Mesenchymal stem cell (in vitro differentiated cells and primary cell): ENCODE data around the gene RCAN1.

ENCODE experiments used
- DNase-seq: peaks from one replicate; pipeline ENCODE4 v3.0.0-alpha.2; 2013
- H2AFZ ChIP-seq: one replicate; pipeline ENCODE4 v1.6.1; 2013; ENCODE audit warnings: low read depth, mild to moderate bottlenecking, control low read depth, inconsistent platforms, low read length, moderate library complexity
- H2AK5ac ChIP-seq: 2 replicates; pipeline ENCODE4 v1.6.1; 2013; ENCODE audit warnings: low read length, moderate library complexity, mild to moderate bottlenecking, inconsistent platforms; ENCODE audit not compliant: severe bottlenecking
- H2BK120ac ChIP-seq: one replicate; pipeline ENCODE4 v1.6.1; 2013; ENCODE audit warnings: low read depth, mild to moderate bottlenecking, inconsistent platforms, low read length, moderate library complexity
- H2BK12ac ChIP-seq, 2 experiments: one replicate each; pipeline ENCODE4 v1.6.1; 2013; ENCODE audit warnings: inconsistent platforms in 2 of 2, low read length in 2 of 2, mild to moderate bottlenecking in 2 of 2, moderate library complexity in 2 of 2, control low read depth in 1 of 2
- H2BK15ac ChIP-seq: one replicate; pipeline ENCODE4 v1.6.1; 2013; ENCODE audit warnings: mild to moderate bottlenecking, low read depth, inconsistent platforms; ENCODE audit not compliant: poor library complexity, severe bottlenecking
- H2BK5ac ChIP-seq: 2 replicates; pipeline ENCODE4 v1.6.1; 2013; ENCODE audit warnings: low read depth, mild to moderate bottlenecking, low read length, control low read depth, inconsistent platforms; ENCODE audit not compliant: poor library complexity, severe bottlenecking
- H3K14ac ChIP-seq, 2 experiments: one replicate each; pipeline ENCODE4 v1.6.1; 2013; ENCODE audit warnings: inconsistent platforms in 2 of 2, low read length in 2 of 2, control low read depth in 1 of 2, mild to moderate bottlenecking in 1 of 2, moderate library complexity in 1 of 2
- H3K18ac ChIP-seq, 2 experiments: one replicate each; pipeline ENCODE4 v1.6.1; 2013; ENCODE audit warnings: inconsistent platforms in 2 of 2, low read length in 2 of 2, control low read depth in 1 of 2, low read depth in 1 of 2, mild to moderate bottlenecking in 1 of 2
- H3K23ac ChIP-seq, 2 experiments: one replicate each; pipeline ENCODE4 v1.6.1; 2013; ENCODE audit warnings: inconsistent platforms in 2 of 2, low read length in 2 of 2, mild to moderate bottlenecking in 2 of 2, moderate library complexity in 2 of 2, control low read depth in 1 of 2
- H3K27ac ChIP-seq: 2 replicates; pipeline ENCODE4 v1.5.1; 2013; ENCODE audit warnings: mild to moderate bottlenecking, moderate library complexity, low read length, control low read depth, inconsistent platforms; ENCODE audit not compliant: poor library complexity, severe bottlenecking
- H3K27me3 ChIP-seq, 2 experiments: 2 replicates each; pipeline versions ENCODE4 v1.6.1 to v1.7.0; 2013; ENCODE audit warnings: low read length in 2 of 2, mild to moderate bottlenecking in 2 of 2, moderate library complexity in 2 of 2, control low read depth in 1 of 2, inconsistent platforms in 1 of 2; ENCODE audit not compliant: control insufficient read depth in 1 of 2, insufficient read depth in 1 of 2
- H3K36me3 ChIP-seq, 2 experiments: 2 replicates each; pipeline versions ENCODE4 v1.6.1 to v1.7.0; 2013; ENCODE audit warnings: low read length in 2 of 2, control low read depth in 1 of 2, inconsistent platforms in 1 of 2, low read depth in 1 of 2, mild to moderate bottlenecking in 1 of 2; ENCODE audit not compliant: insufficient read depth in 2 of 2, control insufficient read depth in 1 of 2
- H3K4ac ChIP-seq, 2 experiments: one replicate each; pipeline ENCODE4 v1.6.1; 2013; ENCODE audit warnings: inconsistent platforms in 2 of 2, low read length in 2 of 2, mild to moderate bottlenecking in 2 of 2, moderate library complexity in 2 of 2, control low read depth in 1 of 2, low read depth in 1 of 2
- H3K4me1 ChIP-seq: 2 replicates; pipeline ENCODE4 v1.6.1; 2013; ENCODE audit warnings: low read depth, low read length, control low read depth; ENCODE audit not compliant: control insufficient read depth, insufficient read depth
- H3K4me2 ChIP-seq: 2 replicates; pipeline ENCODE4 v1.6.1; 2013; ENCODE audit warnings: low read length, mild to moderate bottlenecking, inconsistent platforms; ENCODE audit not compliant: poor library complexity, severe bottlenecking
- H3K4me3 ChIP-seq, 2 experiments: 2 replicates each; pipeline versions ENCODE4 v1.5.1 to v1.7.0; 2013; ENCODE audit warnings: low read length in 2 of 2, mild to moderate bottlenecking in 2 of 2, control low read depth in 1 of 2, low read depth in 1 of 2; ENCODE audit not compliant: insufficient read depth in 1 of 2
- H3K79me1 ChIP-seq: replicated peaks from 2 replicates; pipeline ENCODE4 v1.6.1; 2013; ENCODE audit warnings: mild to moderate bottlenecking, control low read depth, low read length, inconsistent platforms; ENCODE audit not compliant: poor library complexity, severe bottlenecking
- H3K9ac ChIP-seq: 2 replicates; pipeline ENCODE4 v1.7.0; 2013; ENCODE audit warnings: mild to moderate bottlenecking, low read length, moderate library complexity
- H3K9me3 ChIP-seq: 2 replicates; pipeline ENCODE4 v1.7.0; 2013; ENCODE audit warnings: mild to moderate bottlenecking, low read length; ENCODE audit not compliant: control insufficient read depth
- H4K8ac ChIP-seq: one replicate; pipeline ENCODE4 v1.6.1; 2013; ENCODE audit warnings: inconsistent platforms, mild to moderate bottlenecking, low read length, moderate library complexity
- H4K91ac ChIP-seq: one replicate; pipeline ENCODE4 v1.6.1; 2013; ENCODE audit warnings: mild to moderate bottlenecking, low read length, inconsistent platforms
- WGBS: methylation state at CpG from one replicate; pipeline ENCODE4 v1.1.7; 2013; ENCODE audit warnings: mixed read lengths; 5-methylcytosine and 5-hydroxymethylcytosine counted together

The RCAN1 gene

GRCh38 chr21:34528131-34528561 is 86.8 kb downstream of the RCAN1 start:
- no peak overlapping the region for H2AFZ ChIP-seq
- no peaks in the 10 kb centered on the region for H3K9me3 ChIP-seq
- H2BK12ac ChIP-seq: peak overlapping the region in 1 of 2 experiments; percentile 75
- no peak overlapping the region for H3K23ac ChIP-seq
- no peaks in the 10 kb centered on the region for H3K27me3 ChIP-seq
- WGBS: 100% methylated on average over 2 of the region's 3 CpGs
- H3K4me3 ChIP-seq: no peak overlapping the region
- H3K4me1 ChIP-seq: peaks cover 11% of the 10 kb centered on the region
- H3K9ac ChIP-seq: peak overlapping the region; percentile 99
- no peak for DNase-seq
- H2BK120ac ChIP-seq: no peak overlapping the region
- H3K18ac ChIP-seq: peak overlapping the region in 1 of 2 experiments; percentile 38
- peaks cover 13% of the 10 kb centered on the region for H3K79me1 ChIP-seq
- no peak overlapping the region for H3K4me2 ChIP-seq
- H3K27ac ChIP-seq: peak overlapping the region; percentile 32
- no peak overlapping the region for H4K91ac ChIP-seq
- H2BK15ac ChIP-seq: no peak overlapping the region
- H2AK5ac ChIP-seq: peak overlapping the region; percentile 98
- peak overlapping the region; percentile 59 for H4K8ac ChIP-seq
- no peak overlapping the region for H3K14ac ChIP-seq
- peak overlapping the region in 1 of 2 experiments; percentile 61 for H3K4ac ChIP-seq
- peaks cover under 1 to 4% of the 10 kb centered on the region in 2 experiments for H3K36me3 ChIP-seq
- peak overlapping the region; percentile 1 for H2BK5ac ChIP-seq

DNA sequence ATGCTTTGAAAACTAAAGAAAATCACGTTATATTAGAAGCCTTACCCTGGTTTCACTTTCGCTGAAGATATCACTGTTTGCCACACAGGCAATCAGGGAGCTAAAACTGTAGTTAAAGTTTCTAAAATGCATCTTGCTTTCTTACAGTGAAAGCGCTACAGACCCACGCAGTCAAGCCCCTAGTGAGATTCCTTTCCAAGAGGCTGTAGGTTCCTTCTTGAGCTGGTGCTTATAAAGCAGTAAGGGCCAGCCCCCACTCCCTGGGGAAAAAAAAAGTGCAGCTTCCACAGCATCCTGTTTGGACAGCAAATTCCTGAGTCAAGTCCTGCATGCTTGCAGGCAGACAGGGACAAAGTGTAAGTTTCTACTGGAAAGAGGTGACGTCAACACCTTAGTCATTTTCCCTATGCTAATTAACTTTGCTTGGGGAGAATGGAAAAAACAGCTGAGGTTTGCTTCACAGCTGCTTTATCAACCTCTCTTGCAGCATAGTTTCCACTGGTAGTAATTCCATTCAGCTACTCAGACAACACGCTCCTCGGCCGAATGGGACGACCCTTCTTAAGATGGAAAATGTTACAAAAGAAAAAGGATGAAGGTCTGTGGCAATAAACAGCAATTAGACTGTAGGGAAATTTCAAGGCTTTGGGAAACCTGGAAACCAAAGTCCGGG is 88.2 kb downstream of the RCAN1 start:
- Histone ChIP-seq H2BK5ac (peak overlapping the region; percentile 53), H4K8ac (no peak overlapping the region)

GRCh38 chr21:34526241-34526617 is 88.7 kb downstream of the RCAN1 start:
- Histone ChIP-seq H3K4me2 (peak overlapping the region; percentile 70), H3K36me3 (peaks cover 19 to 21% of the 10 kb centered on the region in 2 experiments), H3K79me1 (peaks cover 8% of the 10 kb centered on the region), H3K4me1 (peaks cover 17% of the 10 kb centered on the region), H3K27me3 (no peaks in the 10 kb centered on the region), H3K9me3 (no peaks in the 10 kb centered on the region), H2BK5ac (peak overlapping the region; percentile 53), H2BK15ac (no peak overlapping the region), H4K91ac (no peak overlapping the region), H3K27ac (peak overlapping the region; percentile 97), H2BK12ac (no peak overlapping the region), H3K9ac (peak overlapping the region; percentile 99), H3K4me3 (peak overlapping the region in 1 of 2 experiments; percentile 82), H3K14ac (no peak overlapping the region), H3K4ac (no peak overlapping the region), H3K23ac (no peak overlapping the region), H2AK5ac (peak overlapping the region; percentile 67), H4K8ac (no peak overlapping the region), H2AFZ (no peak overlapping the region), H2BK120ac (no peak overlapping the region), H3K18ac (peak overlapping the region in 1 of 2 experiments; percentile 11)
- DNase-seq: no peak
- WGBS: 0% methylated on average over 2 of the region's 5 CpGs

More for the DNA sequence above, 88.2 kb downstream of the RCAN1 start:
- peaks cover 14 to 16% of the 10 kb centered on the region in 2 experiments for H3K36me3 ChIP-seq
- peaks cover 17% of the 10 kb centered on the region for H3K4me1 ChIP-seq
- peak overlapping the region; percentile 97 for H3K27ac ChIP-seq
- peak; percentile 100 for DNase-seq
- no peak overlapping the region for H4K91ac ChIP-seq
- 0% methylated on average over 7 of the region's 10 CpGs for WGBS
- H3K27me3 ChIP-seq: no peaks in the 10 kb centered on the region
- peak overlapping the region in 1 of 2 experiments; percentile 11 for H3K18ac ChIP-seq
- H2BK15ac ChIP-seq: no peak overlapping the region
- H3K14ac ChIP-seq: no peak overlapping the region
- no peak overlapping the region for H2BK120ac ChIP-seq
- H2AK5ac ChIP-seq: peak overlapping the region; percentile 67
- H3K79me1 ChIP-seq: peaks cover 9% of the 10 kb centered on the region
- H3K4ac ChIP-seq: no peak overlapping the region
- H3K9ac ChIP-seq: peak overlapping the region; percentile 99
- no peak overlapping the region for H3K23ac ChIP-seq
- H2BK12ac ChIP-seq: peak overlapping the region in 1 of 2 experiments; percentile 52
- H2AFZ ChIP-seq: no peak overlapping the region
- H3K4me2 ChIP-seq: peak overlapping the region; percentile 70
- no peaks in the 10 kb centered on the region for H3K9me3 ChIP-seq
- H3K4me3 ChIP-seq: peak overlapping the region in 1 of 2 experiments; percentile 82
